ENCODE measurements around the gene UBN1. TPM values are rescaled to one million over a fixed set of nuclear protein-coding genes. Genes with fewer than 3 reads are reported as not detected.

UBN1 gene
- total and polyA plus RNA-seq, 4 donors, result 7.3 to 19.7 (median 14.2) TPM

DNA sequence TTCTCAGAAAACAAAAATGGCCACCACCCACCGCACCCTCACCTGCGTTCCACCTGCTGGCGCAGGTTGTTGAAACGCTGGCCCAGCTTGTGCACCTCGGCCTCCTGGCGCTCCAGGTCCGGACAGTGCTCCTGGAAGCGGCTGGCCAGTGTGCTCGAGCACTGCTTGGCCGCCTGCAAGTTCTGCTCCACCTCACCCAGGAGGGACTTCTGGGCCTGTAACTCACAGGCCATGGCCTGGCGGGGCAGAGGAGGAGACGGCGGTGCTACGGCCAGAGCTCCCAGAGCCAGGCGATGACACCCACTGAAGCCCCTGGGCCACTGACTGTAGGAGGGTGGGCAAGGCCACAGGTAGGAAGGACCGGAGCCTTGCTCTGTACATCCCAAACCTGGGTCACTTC, 43.4 kb downstream of the UBN1 start:
- no peak overlapping the region for H3K27ac ChIP-seq (ENCODE audit: low read depth in 1 of 2, low read length in 2 of 2)
- H3K4me3 ChIP-seq (ENCODE audit: low read depth in 1 of 3, low read length in 3 of 3), result no peak overlapping the region
- no peaks in the 10 kb centered on the region for H3K9me3 ChIP-seq (ENCODE audit: control insufficient read depth in 4 of 4, low read length in 3 of 4)
- DNase-seq (ENCODE audit: low spot score), result no peak
- peaks cover 0 to 7% (median 5%) of the 10 kb centered on the region in 4 donors for H3K4me1 ChIP-seq (ENCODE audit: control insufficient read depth in 4 of 4, insufficient read depth in 4 of 4, low read length in 3 of 4)
- WGBS, result 96% methylated on average over 16 of the region's 16 CpGs
- H3K36me3 ChIP-seq (ENCODE audit: control insufficient read depth in 4 of 4, insufficient read depth in 3 of 4, low read depth in 1 of 4, low read length in 3 of 4), result peaks cover 11 to 70% (median 44%) of the 10 kb centered on the region in 4 donors
- TF ChIP-seq FOXA2 (IDR thresholded peaks at IDR 0.05) (no peak), HNF4G (IDR thresholded peaks at IDR 0.05) (no peak), SP1 (IDR thresholded peaks at IDR 0.05) (no peak), JUND (IDR thresholded peaks at IDR 0.05) (no peak), RAD21 (IDR thresholded peaks at IDR 0.05) (no peak), NR2F2 (IDR thresholded peaks at IDR 0.05) (no peak), FOXA1 (IDR thresholded peaks at IDR 0.05) (no peak), EGR1 (IDR thresholded peaks at IDR 0.05; ENCODE audit: low read depth in 2 of 2) (no peak), RXRA (IDR thresholded peaks at IDR 0.05) (no peak), HNF4A (conservative IDR thresholded peaks at IDR 0.05) (no peak), TAF1 (conservative IDR thresholded peaks at IDR 0.05) (no peak)
- TF ChIP-seq, protein P1, sequence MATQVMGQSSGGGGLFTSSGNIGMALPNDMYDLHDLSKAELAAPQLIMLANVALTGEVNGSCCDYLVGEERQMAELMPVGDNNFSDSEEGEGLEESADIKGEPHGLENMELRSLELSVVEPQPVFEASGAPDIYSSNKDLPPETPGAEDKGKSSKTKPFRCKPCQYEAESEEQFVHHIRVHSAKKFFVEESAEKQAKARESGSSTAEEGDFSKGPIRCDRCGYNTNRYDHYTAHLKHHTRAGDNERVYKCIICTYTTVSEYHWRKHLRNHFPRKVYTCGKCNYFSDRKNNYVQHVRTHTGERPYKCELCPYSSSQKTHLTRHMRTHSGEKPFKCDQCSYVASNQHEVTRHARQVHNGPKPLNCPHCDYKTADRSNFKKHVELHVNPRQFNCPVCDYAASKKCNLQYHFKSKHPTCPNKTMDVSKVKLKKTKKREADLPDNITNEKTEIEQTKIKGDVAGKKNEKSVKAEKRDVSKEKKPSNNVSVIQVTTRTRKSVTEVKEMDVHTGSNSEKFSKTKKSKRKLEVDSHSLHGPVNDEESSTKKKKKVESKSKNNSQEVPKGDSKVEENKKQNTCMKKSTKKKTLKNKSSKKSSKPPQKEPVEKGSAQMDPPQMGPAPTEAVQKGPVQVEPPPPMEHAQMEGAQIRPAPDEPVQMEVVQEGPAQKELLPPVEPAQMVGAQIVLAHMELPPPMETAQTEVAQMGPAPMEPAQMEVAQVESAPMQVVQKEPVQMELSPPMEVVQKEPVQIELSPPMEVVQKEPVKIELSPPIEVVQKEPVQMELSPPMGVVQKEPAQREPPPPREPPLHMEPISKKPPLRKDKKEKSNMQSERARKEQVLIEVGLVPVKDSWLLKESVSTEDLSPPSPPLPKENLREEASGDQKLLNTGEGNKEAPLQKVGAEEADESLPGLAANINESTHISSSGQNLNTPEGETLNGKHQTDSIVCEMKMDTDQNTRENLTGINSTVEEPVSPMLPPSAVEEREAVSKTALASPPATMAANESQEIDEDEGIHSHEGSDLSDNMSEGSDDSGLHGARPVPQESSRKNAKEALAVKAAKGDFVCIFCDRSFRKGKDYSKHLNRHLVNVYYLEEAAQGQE (IDR thresholded peaks at IDR 0.05), result no peak
- TF ChIP-seq, protein P2, sequence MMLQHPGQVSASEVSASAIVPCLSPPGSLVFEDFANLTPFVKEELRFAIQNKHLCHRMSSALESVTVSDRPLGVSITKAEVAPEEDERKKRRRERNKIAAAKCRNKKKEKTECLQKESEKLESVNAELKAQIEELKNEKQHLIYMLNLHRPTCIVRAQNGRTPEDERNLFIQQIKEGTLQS (IDR thresholded peaks at IDR 0.05), result no peak
- TF ChIP-seq, protein P3, sequence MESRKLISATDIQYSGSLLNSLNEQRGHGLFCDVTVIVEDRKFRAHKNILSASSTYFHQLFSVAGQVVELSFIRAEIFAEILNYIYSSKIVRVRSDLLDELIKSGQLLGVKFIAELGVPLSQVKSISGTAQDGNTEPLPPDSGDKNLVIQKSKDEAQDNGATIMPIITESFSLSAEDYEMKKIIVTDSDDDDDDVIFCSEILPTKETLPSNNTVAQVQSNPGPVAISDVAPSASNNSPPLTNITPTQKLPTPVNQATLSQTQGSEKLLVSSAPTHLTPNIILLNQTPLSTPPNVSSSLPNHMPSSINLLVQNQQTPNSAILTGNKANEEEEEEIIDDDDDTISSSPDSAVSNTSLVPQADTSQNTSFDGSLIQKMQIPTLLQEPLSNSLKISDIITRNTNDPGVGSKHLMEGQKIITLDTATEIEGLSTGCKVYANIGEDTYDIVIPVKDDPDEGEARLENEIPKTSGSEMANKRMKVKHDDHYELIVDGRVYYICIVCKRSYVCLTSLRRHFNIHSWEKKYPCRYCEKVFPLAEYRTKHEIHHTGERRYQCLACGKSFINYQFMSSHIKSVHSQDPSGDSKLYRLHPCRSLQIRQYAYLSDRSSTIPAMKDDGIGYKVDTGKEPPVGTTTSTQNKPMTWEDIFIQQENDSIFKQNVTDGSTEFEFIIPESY (IDR thresholded peaks at IDR 0.05), result no peak
- no peak overlapping the region for H3K9ac ChIP-seq (ENCODE audit: low read depth in 1 of 2, low read length in 2 of 2)
- H3K27me3 ChIP-seq (ENCODE audit: control insufficient read depth in 4 of 4, insufficient read depth in 4 of 4, low read length in 3 of 4), result no peaks in the 10 kb centered on the region

DNA sequence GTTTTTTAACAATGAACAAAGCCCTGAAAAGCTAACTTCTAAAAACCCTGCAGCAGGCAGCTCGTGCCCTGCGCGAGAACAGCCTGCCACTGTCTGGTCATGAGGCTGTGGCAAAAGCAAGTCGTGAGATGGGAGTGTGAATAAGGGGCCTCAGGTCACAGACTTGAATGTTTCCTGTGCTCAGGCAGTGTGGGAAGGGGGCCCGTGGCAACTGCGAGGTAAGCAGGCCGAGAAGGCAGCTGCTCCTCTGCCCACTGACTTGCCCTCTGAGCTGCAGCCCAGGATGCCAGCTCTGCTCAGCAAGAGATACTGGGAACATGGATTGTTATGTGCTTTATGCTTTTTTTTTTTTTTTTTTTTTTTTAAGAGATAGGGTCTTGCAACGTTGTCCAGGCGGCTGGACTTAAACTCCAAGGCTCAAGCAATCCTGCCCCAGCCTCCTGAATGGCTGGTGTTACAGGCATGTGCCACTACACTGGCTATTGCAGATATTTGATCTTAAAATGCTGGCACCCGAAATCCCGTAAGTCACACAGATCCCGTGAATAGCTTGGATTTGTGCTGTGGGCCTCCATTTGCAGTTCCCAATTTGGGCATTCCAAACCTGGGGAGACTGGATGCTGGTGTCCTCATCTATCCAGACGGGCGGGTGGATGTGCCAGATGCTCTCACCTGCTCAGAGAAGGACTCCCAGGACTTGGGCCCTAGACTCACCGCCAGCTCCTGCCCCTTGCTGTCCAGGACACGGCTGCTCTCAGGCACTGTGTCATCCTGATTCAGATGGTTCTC, 44.0 kb downstream of the UBN1 start:
- Histone ChIP-seq H3K4me3 (ENCODE audit: low read depth in 1 of 3, low read length in 3 of 3) (no peak overlapping the region), H3K27ac (ENCODE audit: low read depth in 1 of 2, low read length in 2 of 2) (no peak overlapping the region), H3K4me1 (ENCODE audit: control insufficient read depth in 4 of 4, insufficient read depth in 4 of 4, low read length in 3 of 4) (peaks cover 0 to 7% (median 5%) of the 10 kb centered on the region in 4 donors), H3K36me3 (ENCODE audit: control insufficient read depth in 4 of 4, insufficient read depth in 3 of 4, low read depth in 1 of 4, low read length in 3 of 4) (peaks cover 13 to 66% (median 42%) of the 10 kb centered on the region in 4 donors), H3K27me3 (ENCODE audit: control insufficient read depth in 4 of 4, insufficient read depth in 4 of 4, low read length in 3 of 4) (no peaks in the 10 kb centered on the region), H3K9me3 (ENCODE audit: control insufficient read depth in 4 of 4, low read length in 3 of 4) (no peaks in the 10 kb centered on the region), H3K9ac (ENCODE audit: low read depth in 1 of 2, low read length in 2 of 2) (no peak overlapping the region)
- DNase-seq (ENCODE audit: low spot score), result no peak
- WGBS, result 93% methylated on average over 16 of the region's 16 CpGs
- TF ChIP-seq EGR1 (IDR thresholded peaks at IDR 0.05; ENCODE audit: low read depth in 2 of 2), result no peak
- TF ChIP-seq YY1 (IDR thresholded peaks at IDR 0.05), result no peak
- TF ChIP-seq JUND (IDR thresholded peaks at IDR 0.05), result no peak

Data from liver (tissue), 9 donors.